ENCODE measurements around the gene RBBP5. TPM values are rescaled to one million over a fixed set of nuclear protein-coding genes. Genes with fewer than 3 reads are reported as not detected.

RBBP5 gene
- total RNA-seq, 1 experiment from 2014 or later: 24.5 TPM

GRCh38 chr1:205062319-205062718 lies 59.5 kb downstream of the RBBP5 start:
- H3K27ac ChIP-seq (ENCODE audit: low read depth, low read length): no peak overlapping the region
- no peaks in the 10 kb centered on the region for H3K9me3 ChIP-seq (ENCODE audit: control insufficient read depth in 1 of 2, insufficient read depth in 1 of 2, low read depth in 1 of 2, low read length in 2 of 2)
- no peaks in the 10 kb centered on the region for H3K9me2 ChIP-seq (ENCODE audit: insufficient read depth)
- H3K36me3 ChIP-seq (ENCODE audit: control insufficient read depth in 1 of 2, insufficient read depth in 2 of 2, low read length in 2 of 2): no peaks in the 10 kb centered on the region
- H3K4me3 ChIP-seq (replicated peaks in 1 of 2; ENCODE audit: low read depth in 1 of 2, low read length in 2 of 2): no peak overlapping the region
- CTCF ChIA-PET: interaction anchor here (0.6 to 4.3 kb wide), 18 partner anchors 9 to 496 kb away, joined by 3 to 205 read pairs (median 6); no protein-coding TSS in a partner anchor
- no peaks in the 10 kb centered on the region for H3K79me2 ChIP-seq (ENCODE audit: insufficient read depth, low read length)
- ATAC-seq (no peak), DNase-seq (ENCODE audit: low read depth, low spot score) (no peak)
- TF ChIP-seq ATF3 (IDR thresholded peaks at IDR 0.05) (no peak), SIN3A (IDR thresholded peaks at IDR 0.05; ENCODE audit: low read depth) (no peak), POLR2AphosphoS5 (IDR thresholded peaks at IDR 0.05; ENCODE audit: low read depth, low read length) (no peak), FOSL1 (IDR thresholded peaks at IDR 0.05; ENCODE audit: low read depth) (no peak), EGR1 (IDR thresholded peaks at IDR 0.05; ENCODE audit: low read depth) (no peak), YY1 (IDR thresholded peaks at IDR 0.05; ENCODE audit: extremely low read depth, insufficient replicate concordance, low read depth, low read length) (no peak)
- TF ChIP-seq, protein P1, sequence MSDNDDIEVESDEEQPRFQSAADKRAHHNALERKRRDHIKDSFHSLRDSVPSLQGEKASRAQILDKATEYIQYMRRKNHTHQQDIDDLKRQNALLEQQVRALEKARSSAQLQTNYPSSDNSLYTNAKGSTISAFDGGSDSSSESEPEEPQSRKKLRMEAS (IDR thresholded peaks at IDR 0.05): no peak
- TF ChIP-seq, protein P2, sequence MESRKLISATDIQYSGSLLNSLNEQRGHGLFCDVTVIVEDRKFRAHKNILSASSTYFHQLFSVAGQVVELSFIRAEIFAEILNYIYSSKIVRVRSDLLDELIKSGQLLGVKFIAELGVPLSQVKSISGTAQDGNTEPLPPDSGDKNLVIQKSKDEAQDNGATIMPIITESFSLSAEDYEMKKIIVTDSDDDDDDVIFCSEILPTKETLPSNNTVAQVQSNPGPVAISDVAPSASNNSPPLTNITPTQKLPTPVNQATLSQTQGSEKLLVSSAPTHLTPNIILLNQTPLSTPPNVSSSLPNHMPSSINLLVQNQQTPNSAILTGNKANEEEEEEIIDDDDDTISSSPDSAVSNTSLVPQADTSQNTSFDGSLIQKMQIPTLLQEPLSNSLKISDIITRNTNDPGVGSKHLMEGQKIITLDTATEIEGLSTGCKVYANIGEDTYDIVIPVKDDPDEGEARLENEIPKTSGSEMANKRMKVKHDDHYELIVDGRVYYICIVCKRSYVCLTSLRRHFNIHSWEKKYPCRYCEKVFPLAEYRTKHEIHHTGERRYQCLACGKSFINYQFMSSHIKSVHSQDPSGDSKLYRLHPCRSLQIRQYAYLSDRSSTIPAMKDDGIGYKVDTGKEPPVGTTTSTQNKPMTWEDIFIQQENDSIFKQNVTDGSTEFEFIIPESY (IDR thresholded peaks at IDR 0.05; ENCODE audit: extremely low read depth, insufficient replicate concordance, low read length): no peak
- no peaks in the 10 kb centered on the region for H3K27me3 ChIP-seq (ENCODE audit: insufficient read depth, low read length)
- intact Hi-C loops (cut with micrococcal nuclease): loop anchor here (5.0 kb wide), 1 partner anchor 255 kb away; no protein-coding TSS in a partner anchor
- no peaks in the 10 kb centered on the region for H4K20me1 ChIP-seq (ENCODE audit: insufficient read depth)
- H3K4me2 ChIP-seq (ENCODE audit: low read length): no peak overlapping the region
- H3K4me1 ChIP-seq (ENCODE audit: control insufficient read depth in 1 of 2, insufficient read depth in 2 of 2, low read length in 2 of 2): no peaks in the 10 kb centered on the region; a peak in 1 of 4 replicates
- RAD21 ChIA-PET (ENCODE audit: low non-redundant PET in 1 of 2, low total read pairs in 2 of 2, uncharacterized antibody in 2 of 2, unreplicated experiment in 2 of 2): interaction anchor here (1.1 to 2.4 kb wide), 3 partner anchors 73 to 194 kb away, joined by 7 to 33 read pairs (median 30); no protein-coding TSS in a partner anchor
- BruUV-seq (replicated peaks): no TSS peak
- POLR2A ChIA-PET: interaction anchor here (1.0 kb wide), 1 partner anchor 73 kb away, joined by 7 read pairs; no protein-coding TSS in a partner anchor
- H3K9ac ChIP-seq (ENCODE audit: low read length): no peak overlapping the region
- no peak overlapping the region for H2AFZ ChIP-seq (ENCODE audit: low read depth, low read length, poor library complexity, severe bottlenecking)

Data from HCT116 (cell line).